HepG2 (cell line): Measurements from ENCODE around the gene GIMAP1.

Experiments
- CTCF ChIP-seq: sonication (generic); formaldehyde crosslinking; IDR thresholded peaks from 2 replicates; pipeline ENCODE4 v1.5.0; 2020; ENCODE audit warnings: mild to moderate bottlenecking, missing genetic modification reagents, moderate library complexity
- FOXM1 ChIP-seq: sonication (generic); formaldehyde crosslinking; IDR thresholded peaks from 2 replicates; pipeline ENCODE4 v1.5.0; 2020; ENCODE audit warnings: missing genetic modification reagents
- GZF1 ChIP-seq: sonication (generic); formaldehyde crosslinking; IDR thresholded peaks from 2 replicates; pipeline ENCODE4 v1.5.1; 2020; ENCODE audit warnings: mild to moderate bottlenecking, missing genetic modification reagents
- NFYB ChIP-seq: sonication (generic); formaldehyde crosslinking; IDR thresholded peaks from 2 replicates; pipeline ENCODE4 v1.4.0; 2020; ENCODE audit warnings: missing genetic modification reagents
- POLR2A ChIP-seq, 2 experiments: IDR thresholded peaks; 2 replicates each; pipeline ENCODE4 v1.6.1; 2011; ENCODE audit warnings: low read depth in 2 of 2, low read length in 2 of 2, mild to moderate bottlenecking in 1 of 2, moderate library complexity in 1 of 2; ENCODE audit not compliant: insufficient read depth in 1 of 2
- POLR2AphosphoS5 ChIP-seq: IDR thresholded peaks from 2 replicates; pipeline ENCODE4 v1.6.1; 2012; ENCODE audit warnings: low read depth, low read length
- TAF15 ChIP-seq: fragments of 200-400 bp; formaldehyde crosslinking; IDR thresholded peaks from one replicate; pipeline ENCODE4 v1.6.1; 2018; ENCODE audit warnings: mild to moderate bottlenecking, low read depth, low read length; ENCODE audit not compliant: poor library complexity, severe bottlenecking
- TCF7 ChIP-seq: sonication (generic); IDR thresholded peaks from 2 replicates; pipeline ENCODE4 v1.6.1; 2016; ENCODE audit warnings: antibody characterized with exemption, low read depth
- ZNF7 ChIP-seq: IDR thresholded peaks from 2 replicates; pipeline ENCODE4 v1.6.1; 2016; ENCODE audit warnings: missing biosample characterization, missing genetic modification reagents
- ZNF704 ChIP-seq: sonication (generic); formaldehyde crosslinking; IDR thresholded peaks from 2 replicates; pipeline ENCODE4 v1.8.1; 2023; ENCODE audit warnings: mild to moderate bottlenecking, inconsistent platforms, moderate library complexity, missing genetic modification reagents, borderline replicate concordance

DNA sequence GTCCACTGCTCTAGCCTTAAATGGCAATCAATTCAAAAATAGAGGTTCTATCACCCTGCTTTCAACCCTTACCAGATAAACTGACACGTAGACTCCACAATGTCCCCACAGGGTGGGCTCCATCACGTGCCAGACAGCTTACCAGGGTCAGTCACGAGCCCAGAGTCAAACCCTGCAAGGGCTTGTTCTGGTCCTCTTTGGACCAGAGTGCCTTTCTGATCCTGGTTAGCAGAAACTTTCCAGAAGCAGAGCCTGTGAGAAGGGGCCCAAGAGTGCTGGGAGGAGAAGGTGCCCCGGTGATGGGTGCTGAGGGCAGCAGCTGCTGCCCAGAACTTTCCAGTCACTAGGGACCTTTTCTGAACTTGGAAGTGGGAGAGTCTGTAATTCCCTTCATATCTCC, 20.5 kb downstream of the GIMAP1 start:
- no peak for TF ChIP-seq POLR2AphosphoS5
- TF ChIP-seq ZNF704: no peak
- TF ChIP-seq POLR2A (IDR thresholded peaks at IDR 0.05; ENCODE audit: insufficient read depth in 1 of 2, low read depth in 2 of 2, low read length in 2 of 2): no peak
- no peak for TF ChIP-seq TAF15
- no peak for TF ChIP-seq ZNF7 (CRISPR knock-in tag)
- no peak for TF ChIP-seq FOXM1 (CRISPR knock-in tag)
- TF ChIP-seq CTCF: no peak
- TF ChIP-seq GZF1: no peak
- no peak for TF ChIP-seq NFYB (CRISPR knock-in tag)
- TF ChIP-seq TCF7: no peak
